ENCODE results near the gene LPCAT1. TPM values are rescaled to one million over a fixed set of nuclear protein-coding genes. Genes with fewer than 3 reads are reported as not detected.
"Not testable (repeated sequence)": the region's sequence is repeated elsewhere in the genome, so short reads cannot be mapped to it uniquely, and the experiment has no call there.

Gene LPCAT1
- total RNA-seq, 4 donors from 2014 or later, result 23.4 to 45.3 (median 26.8) TPM

- TF ChIP-seq POLR2A (IDR thresholded peaks at IDR 0.05) (no peak), CTCF (IDR thresholded peaks at IDR 0.05) (no peak), EP300 (IDR thresholded peaks at IDR 0.05) (no peak)
- Histone ChIP-seq H3K27me3 (no peaks in the 10 kb centered on the region), H3K27ac (peak overlapping the region in 2 of 4 donors; percentile 8 to 58), H3K4me3 (no peak overlapping the region), H3K4me1 (peaks cover 0 to 11% (median 0%) of the 10 kb centered on the region in 4 donors), H3K9me3 (no peaks in the 10 kb centered on the region), H3K36me3 (peaks cover 0 to 52% (median 6%) of the 10 kb centered on the region in 3 donors)
- no peak for DNase-seq (ENCODE audit: low spot score in 2 of 2)
- WGBS, 2 donors, result 93 to 95% methylated on average over 7 of the region's 7 CpGs
These were observed 44.7 kb downstream of the LPCAT1 start for GRCh38 chr5:1479066-1479465.

DNA sequence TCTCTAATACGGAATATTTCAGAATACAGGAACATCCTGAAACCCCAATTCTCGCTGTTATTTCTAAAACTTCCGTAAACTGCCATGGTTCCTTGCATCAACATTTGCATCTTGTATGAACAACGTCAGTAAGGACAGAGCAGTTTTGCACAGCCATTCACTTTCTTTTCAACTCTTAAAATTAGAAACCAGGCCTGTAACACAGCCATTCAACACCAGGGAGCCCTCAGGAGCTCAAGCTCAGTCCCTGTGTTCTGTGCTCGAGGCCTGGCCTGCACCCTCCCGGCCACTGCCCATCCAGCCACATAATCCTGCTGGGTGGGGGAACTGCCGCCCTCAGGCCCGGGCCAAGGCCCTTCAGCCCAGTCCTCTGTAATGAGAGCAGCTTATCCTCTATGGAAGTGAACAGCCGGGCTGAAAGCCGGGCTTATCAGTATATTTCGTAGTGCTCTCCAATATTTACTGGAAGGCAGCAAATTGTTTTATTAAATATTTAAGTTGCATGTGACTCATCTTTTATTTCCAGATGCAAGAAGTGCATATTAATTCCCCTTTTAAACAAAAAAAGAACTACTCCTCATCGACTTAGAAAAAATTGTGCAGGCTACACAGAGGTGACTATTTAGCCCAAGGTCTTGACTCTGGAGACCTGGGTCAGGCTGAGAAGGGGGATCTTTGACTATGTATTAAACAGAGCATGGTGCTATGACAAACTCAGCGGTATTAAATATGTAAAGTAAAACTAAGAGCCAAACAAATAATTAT is 45.3 kb downstream of the LPCAT1 start:
- 89% methylated on average over 13 of the region's 13 CpGs for WGBS, 2 donors
- no peak overlapping the region for H3K4me3 ChIP-seq
- peaks cover 0 to 53% (median 6%) of the 10 kb centered on the region in 3 donors for H3K36me3 ChIP-seq
- TF ChIP-seq EP300 (IDR thresholded peaks at IDR 0.05) (no peak), CTCF (IDR thresholded peaks at IDR 0.05) (no peak), POLR2A (IDR thresholded peaks at IDR 0.05) (no peak)
- peaks cover 0 to 11% (median 0%) of the 10 kb centered on the region in 4 donors for H3K4me1 ChIP-seq
- DNase-seq (ENCODE audit: low spot score in 2 of 2), result no peak
- no peaks in the 10 kb centered on the region for H3K9me3 ChIP-seq
- H3K27ac ChIP-seq, result peak overlapping the region in 2 of 4 donors; percentile 55 to 58
- no peaks in the 10 kb centered on the region for H3K27me3 ChIP-seq

GRCh38 chr5:1477341-1477740 is 46.4 kb downstream of the LPCAT1 start:
- no peaks in the 10 kb centered on the region for H3K27me3 ChIP-seq
- no peak overlapping the region for H3K4me3 ChIP-seq
- peaks cover 0 to 57% (median 6%) of the 10 kb centered on the region in 3 donors for H3K36me3 ChIP-seq
- peak in 1 of 2 donors; percentile 57 for DNase-seq (ENCODE audit: low spot score in 2 of 2)
- peak overlapping the region in 1 of 4 donors; percentile 58 for H3K27ac ChIP-seq
- no peaks in the 10 kb centered on the region for H3K9me3 ChIP-seq
- peaks cover 0 to 11% (median 0%) of the 10 kb centered on the region in 4 donors for H3K4me1 ChIP-seq
- TF ChIP-seq CTCF (IDR thresholded peaks at IDR 0.05) (no peak), EP300 (IDR thresholded peaks at IDR 0.05) (peak; percentile 73 to 76)
- WGBS, 2 donors, result 76 to 79% methylated on average over 16 of the region's 16 CpGs

GRCh38 chr5:1476967-1477310 is 46.8 kb downstream of the LPCAT1 start:
- WGBS, 2 donors, result 93 to 96% methylated on average over 11 of the region's 11 CpGs
- Histone ChIP-seq H3K27me3 (no peaks in the 10 kb centered on the region), H3K36me3 (peaks cover 0 to 61% (median 6%) of the 10 kb centered on the region in 3 donors), H3K9me3 (no peaks in the 10 kb centered on the region), H3K4me1 (peaks cover 0 to 11% (median 0%) of the 10 kb centered on the region in 4 donors), H3K4me3 (no peak overlapping the region), H3K27ac (peak overlapping the region in 3 of 4 donors; percentile 2 to 58 (median 55))
- no peak for DNase-seq (ENCODE audit: low spot score in 2 of 2)
- TF ChIP-seq POLR2A (IDR thresholded peaks at IDR 0.05), result no peak
- no peak for TF ChIP-seq CTCF (IDR thresholded peaks at IDR 0.05)
- no peak for TF ChIP-seq EP300 (IDR thresholded peaks at IDR 0.05)

GRCh38 chr5:1476181-1476966 is 47.4 kb downstream of the LPCAT1 start:
- Histone ChIP-seq H3K4me3 (no peak overlapping the region), H3K27ac (peak overlapping the region in 3 of 4 donors; percentile 2 to 58 (median 55)), H3K9me3 (no peaks in the 10 kb centered on the region), H3K36me3 (peaks cover 0 to 61% (median 6%) of the 10 kb centered on the region in 3 donors), H3K4me1 (peaks cover 0 to 11% (median 0%) of the 10 kb centered on the region in 4 donors), H3K27me3 (no peaks in the 10 kb centered on the region)
- no peak for DNase-seq (ENCODE audit: low spot score in 2 of 2)
- WGBS, 2 donors, result 90 to 91% methylated on average over 28 of the region's 28 CpGs
- TF ChIP-seq CTCF (IDR thresholded peaks at IDR 0.05), result no peak
- TF ChIP-seq POLR2A (IDR thresholded peaks at IDR 0.05), result no peak
- no peak for TF ChIP-seq EP300 (IDR thresholded peaks at IDR 0.05)

DNA sequence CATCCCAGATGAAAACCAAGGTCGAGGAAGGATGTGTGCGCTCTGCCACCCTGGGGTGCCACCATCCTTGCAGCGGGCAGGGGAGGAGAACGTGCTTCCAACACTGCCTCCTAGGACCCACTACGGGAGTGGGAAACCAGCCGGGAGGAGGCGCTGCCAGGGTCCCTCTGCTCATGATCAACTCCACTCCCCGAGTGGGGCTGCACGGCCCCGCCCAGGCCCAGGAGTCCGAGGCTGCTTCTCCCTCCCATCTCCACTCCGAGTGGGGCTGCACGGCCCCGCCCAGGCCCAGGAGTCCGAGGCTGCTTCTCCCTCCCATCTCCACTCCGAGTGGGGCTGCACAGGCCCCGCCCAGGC is 48.2 kb downstream of the LPCAT1 start:
- WGBS, 2 donors, result 81 to 86% methylated on average over 16 to 17 of the region's 17 CpGs
- not testable (repeated sequence) for H3K27me3 ChIP-seq; DNase-seq (ENCODE audit: low spot score in 2 of 2); H3K9me3 ChIP-seq; H3K27ac ChIP-seq; H3K4me3 ChIP-seq
- H3K36me3 ChIP-seq, result peaks cover 0 to 65% (median 6%) of the 10 kb centered on the region in 3 donors
- H3K4me1 ChIP-seq, result peaks cover 0 to 11% (median 0%) of the 10 kb centered on the region in 4 donors

All from tibial nerve (tissue), 4 donors.